HG03460 (cell line): ENCODE data around the gene CEACAM6.
"Not testable (repeated sequence)": the region's sequence is repeated elsewhere in the genome, so short reads cannot be mapped to it uniquely, and the experiment has no call there.

ENCODE experiments used
- ATAC-seq: cut with Tn5 transposase; IDR thresholded peaks from one replicate; pipeline ENCODE4 v1.9.1; 2021; ENCODE audit not compliant: unreplicated experiment

CEACAM6 gene

DNA sequence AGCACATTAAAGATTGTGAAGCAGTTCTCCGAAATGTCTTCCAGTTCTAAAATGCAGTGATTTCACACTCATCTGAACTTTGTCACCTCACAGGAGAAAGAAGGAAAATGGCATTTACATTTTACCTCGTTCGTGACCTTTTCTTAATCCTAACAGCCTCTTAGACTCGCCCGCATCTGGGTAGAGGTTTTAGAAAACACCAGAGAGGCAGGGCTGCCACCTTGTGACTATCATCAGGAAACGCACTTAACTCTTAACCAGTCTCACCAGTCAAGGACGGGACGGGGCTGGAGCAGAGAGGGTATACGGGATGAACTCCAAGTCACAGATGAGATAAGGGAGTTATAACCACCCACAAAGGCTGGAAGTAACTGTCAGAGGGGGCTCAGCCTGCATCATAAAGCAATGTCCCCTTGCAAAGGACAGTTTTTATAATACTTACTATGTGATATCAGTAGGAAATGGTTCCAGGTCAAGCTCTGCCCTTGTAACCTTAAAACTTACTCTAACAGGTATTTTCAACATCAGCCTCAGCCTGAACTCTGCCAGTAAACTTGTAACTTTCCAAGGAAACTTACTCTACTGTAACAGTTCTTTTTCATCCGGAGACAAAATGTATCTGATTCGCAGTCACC lies 8.6 kb upstream of the CEACAM6 start:
- ATAC-seq, result no peak

GRCh38 chr19:41748012-41748411 lies 7.3 kb upstream of the CEACAM6 start:
- ATAC-seq, result no peak

DNA sequence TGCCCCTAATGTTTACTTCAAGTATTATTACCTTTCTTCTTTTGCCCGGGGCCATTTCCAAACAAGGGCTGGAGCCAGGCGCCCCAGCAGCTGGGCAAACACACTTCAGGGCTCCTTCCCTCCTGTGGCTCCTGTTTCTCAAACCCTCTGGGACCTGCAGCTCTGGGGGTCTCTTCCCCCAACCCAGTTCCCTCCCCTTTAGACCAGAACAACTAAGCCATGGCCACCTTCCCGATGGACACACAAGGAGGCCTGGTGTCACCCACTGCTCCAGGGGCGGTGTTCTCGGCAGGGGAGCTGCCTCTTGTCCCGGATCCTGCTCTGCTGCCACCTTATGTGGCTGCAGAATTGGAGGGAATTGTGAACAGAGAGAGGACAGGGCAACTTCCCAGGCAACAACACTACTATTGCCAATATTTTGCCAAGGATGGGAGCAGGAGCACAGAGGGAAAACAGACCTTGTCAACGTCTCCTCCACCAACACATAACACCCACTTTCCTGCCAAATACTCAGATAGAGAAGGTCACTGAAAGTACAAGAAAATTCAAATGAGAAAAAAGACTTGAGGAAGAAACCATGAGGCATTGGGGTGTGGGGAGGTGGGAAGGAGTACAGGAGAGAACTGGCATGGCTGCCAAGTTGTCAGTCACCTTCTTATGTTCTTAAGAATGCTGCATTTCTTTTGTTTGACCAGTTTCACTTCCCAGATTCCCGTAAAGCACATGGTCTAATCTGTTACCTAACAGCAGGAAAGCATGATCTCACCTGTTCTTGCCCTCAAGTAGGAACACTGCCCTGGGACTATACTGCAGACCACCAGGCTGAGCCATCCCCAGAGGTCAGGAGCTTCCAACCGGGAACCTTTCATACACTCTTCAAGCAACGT lies 4.8 kb upstream of the CEACAM6 start:
- not testable (repeated sequence) for ATAC-seq

DNA sequence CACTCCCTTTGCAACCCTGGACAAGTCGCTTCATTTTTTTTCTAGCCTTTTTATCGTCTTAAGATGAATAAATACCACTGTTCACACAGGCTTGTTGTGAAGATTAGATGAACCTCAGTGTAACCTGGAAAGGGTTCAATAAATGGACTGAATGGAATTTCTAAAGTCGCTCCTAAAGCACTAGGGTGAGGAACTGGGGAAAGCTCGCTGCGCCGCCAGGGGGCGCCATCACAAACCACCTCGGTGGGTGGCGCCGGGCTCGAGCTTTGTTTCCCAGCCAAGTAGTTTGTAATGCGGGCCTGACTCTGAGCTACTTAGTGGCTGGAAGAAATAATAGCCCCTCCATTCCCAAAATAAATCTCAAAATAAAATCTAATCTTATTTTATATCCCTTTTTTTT lies 2.2 kb upstream of the CEACAM6 start:
- no peak for ATAC-seq

DNA sequence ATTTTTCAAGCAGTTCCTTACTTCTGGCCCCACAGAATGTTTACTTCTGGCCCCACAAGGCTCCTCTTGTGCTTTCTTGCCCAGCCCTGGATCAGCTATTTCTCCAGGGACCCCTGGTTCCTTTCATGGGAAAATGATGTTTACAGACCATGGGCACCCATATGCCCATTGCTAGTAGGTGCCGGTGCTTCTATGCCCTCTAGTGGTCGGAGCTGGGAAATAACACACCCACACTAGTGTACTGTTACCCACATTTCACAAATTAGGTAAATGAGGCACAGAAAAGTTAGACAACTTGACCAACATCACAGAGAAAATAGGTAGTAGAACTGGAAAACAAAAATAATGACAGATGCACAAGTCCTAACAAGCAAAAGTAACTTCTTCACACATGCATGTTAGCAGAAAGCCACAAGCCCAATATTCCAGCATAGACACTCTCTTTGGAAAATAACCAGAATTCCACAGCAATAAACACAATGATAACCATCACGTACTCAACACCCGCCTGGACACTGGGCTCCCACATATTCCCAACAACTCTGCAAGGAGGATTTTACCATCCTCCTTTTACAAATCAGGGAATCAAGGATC lies 1.3 kb upstream of the CEACAM6 start:
- no peak for ATAC-seq

DNA sequence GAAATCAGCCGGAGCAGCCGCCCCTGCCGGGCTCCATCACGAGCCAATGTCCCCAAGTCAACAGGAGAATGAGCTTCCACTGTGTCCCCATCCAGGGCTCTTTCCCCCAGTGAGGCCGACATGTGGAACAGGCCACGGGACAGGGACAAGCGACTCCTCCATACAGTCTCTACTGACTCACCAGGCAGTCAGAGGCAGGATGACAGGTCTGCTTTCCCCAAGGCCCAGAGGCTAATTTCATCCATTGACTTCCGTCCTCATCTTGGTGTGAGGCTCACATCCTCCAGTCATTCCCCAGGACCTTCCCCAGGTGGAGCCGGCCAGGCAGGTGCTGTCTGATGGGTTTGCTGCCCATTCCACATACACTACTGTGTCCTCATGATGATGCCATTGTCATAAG lies 3.5 kb downstream of the CEACAM6 start:
- ATAC-seq, result no peak

DNA sequence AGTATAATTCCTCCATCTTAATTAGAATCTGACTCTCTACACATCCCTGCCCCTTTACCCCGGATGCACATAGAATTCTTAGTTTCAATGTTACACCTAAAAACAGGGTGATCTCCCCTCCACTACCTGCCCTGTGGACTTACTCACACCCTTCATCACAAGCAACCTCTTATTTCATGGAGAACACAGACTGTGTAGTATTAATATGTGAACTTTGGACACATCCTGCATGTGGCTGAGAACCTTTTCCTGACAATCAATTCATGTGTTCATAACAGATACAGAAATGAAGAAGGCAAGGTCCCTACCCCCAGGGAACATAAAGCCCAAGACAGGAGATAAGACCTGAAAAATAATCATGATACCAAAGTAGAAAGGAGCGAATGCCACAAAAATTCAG lies 11.8 kb downstream of the CEACAM6 start:
- ATAC-seq, result no peak

- not testable (repeated sequence) for ATAC-seq
Measured at GRCh38 chr19:41768105-41768504, 12.8 kb downstream of the CEACAM6 start.

DNA sequence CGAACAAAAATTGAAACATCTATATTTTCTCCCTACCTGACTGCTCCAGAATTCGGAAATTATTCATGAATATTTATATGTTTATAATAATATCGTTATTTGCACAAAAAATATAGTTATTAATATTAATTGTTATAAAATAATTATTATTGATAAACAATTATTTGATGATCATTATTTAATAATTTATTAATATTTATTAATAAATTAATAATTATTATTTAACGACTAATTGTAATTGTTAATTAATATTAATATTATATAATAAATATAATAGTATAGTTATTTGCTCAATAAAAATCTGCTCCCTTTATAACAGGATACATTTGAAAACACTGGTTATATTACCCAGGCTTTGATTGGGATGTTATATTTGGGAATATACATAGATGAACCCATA lies 14.3 kb downstream of the CEACAM6 start:
- ATAC-seq, result no peak

DNA sequence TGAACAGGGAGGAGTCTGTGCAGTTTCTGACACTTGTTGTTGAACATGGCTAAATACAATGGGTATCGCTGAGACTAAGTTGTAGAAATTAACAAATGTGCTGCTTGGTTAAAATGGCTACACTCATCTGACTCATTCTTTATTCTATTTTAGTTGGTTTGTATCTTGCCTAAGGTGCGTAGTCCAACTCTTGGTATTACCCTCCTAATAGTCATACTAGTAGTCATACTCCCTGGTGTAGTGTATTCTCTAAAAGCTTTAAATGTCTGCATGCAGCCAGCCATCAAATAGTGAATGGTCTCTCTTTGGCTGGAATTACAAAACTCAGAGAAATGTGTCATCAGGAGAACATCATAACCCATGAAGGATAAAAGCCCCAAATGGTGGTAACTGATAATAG lies 16.1 kb downstream of the CEACAM6 start:
- no peak for ATAC-seq

GRCh38 chr19:41774515-41774980 lies 19.2 kb downstream of the CEACAM6 start:
- ATAC-seq, result no peak

- ATAC-seq, result no peak
Measured at GRCh38 chr19:41776700-41777099, 21.4 kb downstream of the CEACAM6 start.

DNA sequence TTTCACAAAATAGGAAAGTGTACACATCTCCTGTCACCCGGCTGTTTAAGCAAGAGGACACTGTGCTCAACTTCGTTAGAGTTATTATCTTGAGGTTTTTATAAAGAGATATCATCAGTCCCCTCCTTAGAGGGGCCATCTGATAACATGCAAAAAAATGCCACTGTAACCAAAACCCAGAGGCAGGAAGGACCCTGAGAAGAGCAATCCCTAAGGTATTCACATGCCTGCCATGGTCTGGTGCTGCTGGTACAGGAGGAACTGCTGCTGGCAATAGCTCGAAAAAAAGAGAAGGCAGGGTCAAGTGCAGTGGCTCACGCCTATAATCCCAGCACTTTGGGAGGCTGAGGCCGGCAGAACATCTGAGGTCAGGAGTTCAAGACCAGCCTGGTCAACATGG lies 28.3 kb downstream of the CEACAM6 start:
- ATAC-seq, result no peak

DNA sequence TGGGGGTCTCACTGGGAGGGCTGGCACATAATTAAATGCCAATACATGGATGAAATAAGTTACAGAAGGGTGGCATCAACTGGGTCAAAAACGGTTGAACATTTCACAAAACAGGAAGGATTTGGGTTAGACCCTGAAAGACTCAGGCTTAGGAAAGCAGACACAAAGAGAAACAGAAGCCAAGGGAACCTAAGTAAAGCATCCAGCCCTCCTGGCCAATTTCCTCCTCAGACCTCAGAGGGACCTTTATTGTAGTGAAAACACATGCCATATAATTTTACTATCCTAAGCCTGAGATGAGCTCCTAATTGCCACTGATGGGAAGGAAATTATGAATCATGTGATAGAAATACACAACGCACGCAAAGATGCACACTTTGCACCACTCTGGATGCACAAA lies 29.0 kb downstream of the CEACAM6 start:
- no peak for ATAC-seq

DNA sequence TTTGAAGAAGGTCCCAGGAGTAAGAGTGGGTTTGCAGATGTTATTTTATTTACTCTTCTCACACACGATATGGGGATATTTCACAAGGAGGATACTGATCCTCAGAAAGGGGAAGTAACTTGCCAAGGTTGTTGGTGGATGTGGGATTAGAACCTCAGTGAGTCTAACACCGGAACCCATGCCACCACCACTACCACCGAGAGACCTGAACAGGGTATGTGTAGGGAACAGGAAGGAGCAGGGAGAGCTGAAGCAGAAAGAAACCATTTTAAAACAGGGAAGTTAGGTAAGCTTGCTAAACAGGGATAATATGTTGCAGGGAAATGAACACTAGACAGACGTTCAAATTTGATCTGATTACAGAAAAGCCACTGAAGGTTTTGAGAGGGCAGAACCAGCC lies 29.4 kb downstream of the CEACAM6 start:
- ATAC-seq, result no peak

- no peak for ATAC-seq
Measured at GRCh38 chr19:41785653-41786052, 30.3 kb downstream of the CEACAM6 start.

DNA sequence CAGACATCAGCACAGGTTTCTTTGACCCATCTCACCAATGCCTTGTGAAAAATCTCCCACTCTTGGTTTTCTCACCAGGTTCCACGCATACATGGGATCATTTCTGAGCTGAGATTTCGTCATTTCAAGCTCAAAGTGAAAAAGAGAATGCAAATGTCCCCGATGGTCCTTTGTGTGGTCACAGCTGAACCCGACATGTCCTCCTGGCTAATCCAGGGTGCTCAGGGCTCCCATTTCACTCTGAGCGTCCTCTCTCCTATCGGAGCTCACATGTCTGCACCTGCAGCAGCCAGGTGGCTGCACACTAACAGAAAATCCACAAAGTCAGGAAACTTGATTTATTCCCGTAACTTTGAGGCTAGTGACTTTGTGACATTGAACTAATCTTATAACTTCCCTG lies 31.7 kb downstream of the CEACAM6 start:
- ATAC-seq, result no peak

- not testable (repeated sequence) for ATAC-seq
Measured at GRCh38 chr19:41788518-41788917, 33.2 kb downstream of the CEACAM6 start.

GRCh38 chr19:41789053-41789452 lies 33.7 kb downstream of the CEACAM6 start:
- ATAC-seq, result not testable (repeated sequence)

GRCh38 chr19:41792513-41793413 lies 37.4 kb downstream of the CEACAM6 start:
- ATAC-seq, result no peak

DNA sequence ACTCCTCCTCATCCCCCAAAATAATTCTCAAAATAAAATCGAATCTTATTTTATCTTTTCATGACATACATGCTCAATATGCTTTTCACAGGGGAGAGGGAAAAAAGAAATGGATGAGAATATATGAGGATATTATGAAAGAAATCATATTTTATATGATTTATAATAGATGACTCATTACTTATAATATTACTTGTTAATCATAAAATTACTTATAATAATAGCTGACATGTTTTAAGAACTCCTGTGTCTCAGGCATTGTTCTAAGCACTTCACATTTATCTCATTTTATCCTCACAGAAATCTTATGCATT lies 38.0 kb downstream of the CEACAM6 start:
- ATAC-seq, result no peak
